Astrocyte of the spinal cord (primary cell): Measurements from ENCODE around the gene TMC5.

ENCODE experiments used
- DNase-seq: peaks from one replicate; pipeline ENCODE4 v3.0.0; 2011; ENCODE audit warnings: low read depth, low spot score
- H3K4me3 ChIP-seq: 2 replicates; pipeline ENCODE4 v1.5.1; 2011; ENCODE audit warnings: low read depth, mild to moderate bottlenecking, low read length, moderate library complexity
- CTCF ChIP-seq: IDR thresholded peaks from 2 replicates; pipeline ENCODE4 v1.5.1; 2012; ENCODE audit warnings: low read depth, mild to moderate bottlenecking, low read length, inconsistent platforms
- in situ Hi-C: cut with HindIII; loops from 2 replicates; pipeline ENCODE4 v1.10.0; 2017; ENCODE audit warnings: low sequenced_read_pairs

Gene TMC5

GRCh38 chr16:19424478-19424877 is 6.8 kb downstream of the TMC5 start:
- no peak for DNase-seq
- TF ChIP-seq CTCF, result no peak
- H3K4me3 ChIP-seq, result no peak overlapping the region
- in situ Hi-C loops, result no loop called here

- in situ Hi-C loops, result no loop called here
- TF ChIP-seq CTCF, result no peak
- no peak for DNase-seq
- no peak overlapping the region for H3K4me3 ChIP-seq
These were observed 12.7 kb downstream of the TMC5 start for GRCh38 chr16:19430345-19430744.

- no peak overlapping the region for H3K4me3 ChIP-seq
- in situ Hi-C loops, result no loop called here
- TF ChIP-seq CTCF, result no peak
- DNase-seq, result no peak
These were observed 14.1 kb downstream of the TMC5 start for GRCh38 chr16:19431636-19432340.

GRCh38 chr16:19432429-19432828 is 14.7 kb downstream of the TMC5 start:
- no peak for TF ChIP-seq CTCF
- H3K4me3 ChIP-seq, result no peak overlapping the region
- DNase-seq, result no peak
- in situ Hi-C loops, result no loop called here

GRCh38 chr16:19434584-19434983 is 16.9 kb downstream of the TMC5 start:
- DNase-seq, result no peak
- no peak overlapping the region for H3K4me3 ChIP-seq
- no peak for TF ChIP-seq CTCF
- in situ Hi-C loops, result no loop called here

- no peak for TF ChIP-seq CTCF
- DNase-seq, result no peak
- H3K4me3 ChIP-seq, result no peak overlapping the region
- in situ Hi-C loops, result no loop called here
These were observed 18.9 kb downstream of the TMC5 start for GRCh38 chr16:19436540-19436939.
